Brain microvascular endothelial cell (primary cell): ENCODE measurements around the gene PDE4D.
A peak's percentile ranks its signal among the peaks of the same experiment; 100 is the strongest.

ENCODE experiments used
- DNase-seq: peaks from one replicate; pipeline ENCODE4 v3.0.0-alpha.2; 2020
- H3K27ac ChIP-seq: fragments of 250-450 bp; sonication (Bioruptor Pico); 2 replicates; pipeline ENCODE4 v1.5.1; 2020; ENCODE audit warnings: mild to moderate bottlenecking, moderate library complexity
- H3K27me3 ChIP-seq: fragments of 250-450 bp; sonication (Bioruptor Pico); replicated peaks from 2 replicates; pipeline ENCODE4 v1.5.1; 2020; ENCODE audit warnings: mild to moderate bottlenecking
- H3K36me3 ChIP-seq: fragments of 250-450 bp; sonication (Bioruptor Pico); replicated peaks from 2 replicates; pipeline ENCODE4 v1.5.1; 2020; ENCODE audit warnings: mild to moderate bottlenecking
- H3K4me3 ChIP-seq: 2 replicates; pipeline ENCODE4 v1.5.1; 2011; ENCODE audit warnings: low read depth, mild to moderate bottlenecking, control low read depth, low read length, moderate library complexity
- in situ Hi-C: cut with HindIII; loops from 2 replicates; pipeline ENCODE4 v1.10.0; 2017; ENCODE audit warnings: low sequenced_read_pairs, low pct_ligation_motif_present
- TF ChIP-seq, protein P1 (sequence below): IDR thresholded peaks from 2 replicates; pipeline ENCODE4 v1.5.1; 2011; ENCODE audit warnings: low read depth, mild to moderate bottlenecking, moderate library complexity, low read length, control low read depth, inconsistent platforms; ENCODE audit errors: missing control alignments

The PDE4D gene

DNA sequence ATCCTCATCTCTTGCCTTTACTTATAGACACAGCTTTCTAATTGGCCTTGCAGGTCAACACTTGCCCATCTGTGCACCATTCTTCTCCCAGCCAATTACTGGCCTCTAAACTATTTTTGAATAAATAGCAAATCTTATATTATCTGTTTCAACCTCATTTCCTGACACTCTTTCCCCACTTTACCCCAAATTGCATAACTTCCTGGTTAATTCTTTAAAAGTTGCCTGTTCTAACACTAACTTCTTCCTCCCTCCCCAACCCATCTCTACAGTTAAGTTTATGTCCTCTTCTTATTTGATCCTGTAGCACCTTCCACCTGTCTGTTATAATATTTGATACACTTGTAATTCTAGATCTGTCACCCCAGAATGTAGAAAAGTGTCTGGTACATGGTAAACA is 372.1 kb downstream of the PDE4D start:
- no peak overlapping the region for H3K4me3 ChIP-seq
- TF ChIP-seq, protein P1, sequence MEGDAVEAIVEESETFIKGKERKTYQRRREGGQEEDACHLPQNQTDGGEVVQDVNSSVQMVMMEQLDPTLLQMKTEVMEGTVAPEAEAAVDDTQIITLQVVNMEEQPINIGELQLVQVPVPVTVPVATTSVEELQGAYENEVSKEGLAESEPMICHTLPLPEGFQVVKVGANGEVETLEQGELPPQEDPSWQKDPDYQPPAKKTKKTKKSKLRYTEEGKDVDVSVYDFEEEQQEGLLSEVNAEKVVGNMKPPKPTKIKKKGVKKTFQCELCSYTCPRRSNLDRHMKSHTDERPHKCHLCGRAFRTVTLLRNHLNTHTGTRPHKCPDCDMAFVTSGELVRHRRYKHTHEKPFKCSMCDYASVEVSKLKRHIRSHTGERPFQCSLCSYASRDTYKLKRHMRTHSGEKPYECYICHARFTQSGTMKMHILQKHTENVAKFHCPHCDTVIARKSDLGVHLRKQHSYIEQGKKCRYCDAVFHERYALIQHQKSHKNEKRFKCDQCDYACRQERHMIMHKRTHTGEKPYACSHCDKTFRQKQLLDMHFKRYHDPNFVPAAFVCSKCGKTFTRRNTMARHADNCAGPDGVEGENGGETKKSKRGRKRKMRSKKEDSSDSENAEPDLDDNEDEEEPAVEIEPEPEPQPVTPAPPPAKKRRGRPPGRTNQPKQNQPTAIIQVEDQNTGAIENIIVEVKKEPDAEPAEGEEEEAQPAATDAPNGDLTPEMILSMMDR, result no peak
- H3K27ac ChIP-seq, result no peak overlapping the region
- no peaks in the 10 kb centered on the region for H3K27me3 ChIP-seq
- no peaks in the 10 kb centered on the region for H3K36me3 ChIP-seq
- in situ Hi-C loops, result no loop called here
- no peak for DNase-seq

DNA sequence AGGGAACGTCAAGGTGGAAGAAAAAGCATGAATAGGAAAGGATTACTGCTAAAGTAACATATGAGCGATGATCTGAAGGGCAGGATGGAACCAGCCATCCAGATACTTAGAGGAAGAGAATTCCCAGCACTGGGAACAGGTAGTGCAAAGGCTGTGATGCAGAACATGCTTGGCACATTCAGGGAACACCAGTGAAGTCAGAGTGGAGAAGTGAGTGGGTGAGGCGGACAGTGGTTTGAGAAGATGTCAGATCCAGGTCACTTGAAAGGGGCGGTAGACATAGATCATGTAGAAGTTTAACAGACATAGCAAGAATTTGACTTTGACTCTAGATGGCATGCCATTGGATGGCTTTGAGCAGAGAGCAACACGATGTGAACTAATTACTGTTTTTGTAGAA is 374.2 kb downstream of the PDE4D start:
- Histone ChIP-seq H3K27ac (no peak overlapping the region), H3K27me3 (no peaks in the 10 kb centered on the region), H3K4me3 (no peak overlapping the region), H3K36me3 (no peaks in the 10 kb centered on the region)
- TF ChIP-seq, protein P1, result no peak
- in situ Hi-C loops, result no loop called here
- DNase-seq, result no peak

DNA sequence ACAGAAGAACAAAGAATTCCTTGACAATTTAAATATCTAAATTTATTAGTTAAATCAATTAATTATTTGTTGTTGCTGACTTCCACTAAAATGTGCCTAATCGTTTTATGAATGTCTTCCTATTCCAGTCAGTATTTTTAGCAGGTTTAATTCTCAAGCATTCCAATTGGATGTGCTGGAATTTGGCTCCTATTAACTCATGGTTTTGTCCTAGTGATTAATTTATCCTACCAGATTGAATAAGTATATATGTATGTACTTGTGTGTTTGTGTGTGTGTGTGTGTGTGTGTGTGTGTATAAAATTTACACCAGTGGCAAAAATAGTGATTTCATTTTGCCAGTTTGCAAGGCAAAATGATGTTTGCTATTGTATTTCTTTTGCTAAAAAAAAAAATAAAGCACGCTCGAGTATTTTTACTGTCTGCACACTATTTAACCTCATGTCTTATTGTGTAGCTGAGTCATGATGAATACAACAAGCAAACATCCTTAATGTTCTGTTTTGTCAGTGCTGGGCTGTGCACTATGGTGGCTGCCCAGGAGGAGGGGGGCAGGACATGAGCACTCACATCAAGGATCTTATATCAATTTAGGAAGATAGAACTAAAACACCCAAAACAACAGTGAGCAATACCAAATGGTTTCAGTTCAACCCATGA is 375.5 kb downstream of the PDE4D start:
- TF ChIP-seq, protein P1, result peak; percentile 27
- H3K27ac ChIP-seq, result peak overlapping the region; percentile 59
- DNase-seq, result peak; percentile 74
- H3K36me3 ChIP-seq, result no peaks in the 10 kb centered on the region
- no peak overlapping the region for H3K4me3 ChIP-seq
- in situ Hi-C loops, result no loop called here
- H3K27me3 ChIP-seq, result no peaks in the 10 kb centered on the region

DNA sequence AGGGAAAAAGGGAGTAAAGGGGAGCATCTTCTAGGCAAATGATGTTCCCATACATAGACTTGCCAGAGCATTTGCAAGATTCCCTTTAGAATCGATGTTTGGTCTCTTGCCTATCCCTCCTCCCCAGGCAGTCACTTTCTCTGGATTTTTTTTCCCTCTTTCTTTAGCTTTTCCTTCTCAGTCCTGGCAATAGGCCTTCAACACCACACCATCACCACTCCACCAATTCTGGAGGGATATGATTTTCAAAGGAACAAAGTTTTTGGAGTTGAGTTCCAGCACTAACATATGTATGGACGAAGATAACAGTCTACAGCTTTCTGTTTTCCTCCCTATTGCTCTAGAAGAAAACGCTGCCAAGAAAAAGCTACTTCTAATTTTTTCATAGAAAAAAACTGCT is 377.4 kb downstream of the PDE4D start:
- H3K27me3 ChIP-seq, result no peaks in the 10 kb centered on the region
- no peak overlapping the region for H3K27ac ChIP-seq
- TF ChIP-seq, protein P1, result no peak
- no peak overlapping the region for H3K4me3 ChIP-seq
- DNase-seq, result no peak
- no peaks in the 10 kb centered on the region for H3K36me3 ChIP-seq
- in situ Hi-C loops, result no loop called here

DNA sequence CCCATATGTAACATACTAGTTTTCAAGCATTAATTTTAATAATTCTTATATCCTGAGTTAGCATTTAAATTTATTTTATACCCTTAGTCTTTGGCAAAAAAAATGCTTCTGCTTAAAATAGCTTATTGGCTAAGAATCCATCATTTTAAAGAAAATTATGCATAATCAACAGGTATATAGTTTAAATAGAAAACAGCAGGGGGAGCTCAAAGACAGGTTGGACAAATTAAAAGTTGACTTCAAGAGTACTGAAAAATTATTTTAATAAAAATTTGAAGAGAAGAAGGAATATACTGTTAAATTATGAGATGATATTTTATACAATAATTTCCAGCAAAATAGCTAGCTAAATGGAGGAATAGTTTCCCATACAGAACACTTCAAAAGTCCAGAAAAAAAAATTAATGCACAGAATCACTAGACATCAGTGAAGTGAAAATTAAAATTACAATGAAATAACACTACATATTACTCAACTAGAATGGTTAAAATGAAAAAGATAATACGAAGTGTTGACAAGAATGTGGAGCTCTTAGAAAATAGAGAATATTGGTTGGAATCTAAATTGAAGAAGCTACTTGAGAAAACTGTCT is 387.1 kb downstream of the PDE4D start:
- in situ Hi-C loops, result no loop called here

More for the DNA sequence above, 387.1 kb downstream of the PDE4D start:
- H3K27ac ChIP-seq, result no peak overlapping the region
- no peak for DNase-seq
- no peak overlapping the region for H3K4me3 ChIP-seq
- TF ChIP-seq, protein P1, result peak; percentile 21
- H3K36me3 ChIP-seq, result no peaks in the 10 kb centered on the region
- H3K27me3 ChIP-seq, result no peaks in the 10 kb centered on the region
